ENCODE results near the gene HAPLN2.

HAPLN2 gene

GRCh38 chr1:156640842-156641706, 21.9 kb downstream of the HAPLN2 start:
- H3K4me1 Mint-ChIP-seq, result peaks cover 20% of the 10 kb centered on the region
- H3K36me3 Mint-ChIP-seq, result no peaks in the 10 kb centered on the region
- H3K9me3 Mint-ChIP-seq, result no peaks in the 10 kb centered on the region
- DNase-seq (ENCODE audit: low spot score in 2 of 2), result no peak
- H3K4me3 Mint-ChIP-seq, result peak overlapping the region; percentile 62
- H3K27me3 Mint-ChIP-seq, result peaks cover 54% of the 10 kb centered on the region
- H3K27ac Mint-ChIP-seq, result no peak overlapping the region
- no peak for ATAC-seq (ENCODE audit: low read depth)

- peaks cover 20% of the 10 kb centered on the region for H3K4me1 Mint-ChIP-seq
- peak within 1 kb of the TSS; percentile 76 for H3K4me3 Mint-ChIP-seq
- H3K9me3 Mint-ChIP-seq, result no peaks in the 10 kb centered on the region
- no peaks in the 10 kb centered on the region for H3K36me3 Mint-ChIP-seq
- H3K27me3 Mint-ChIP-seq, result peaks cover 53% of the 10 kb centered on the region
- ATAC-seq (ENCODE audit: low read depth), result peak; percentile 36
- H3K27ac Mint-ChIP-seq, result no peak within 1 kb of the TSS
- DNase-seq (ENCODE audit: low spot score in 2 of 2), result no peak
These were observed 22.6 kb downstream of the HAPLN2 start, which contains the start of gene BCAN for GRCh38 chr1:156641761-156642264. Gene BCAN (plus strand): TSS chr1:156642117. CDS start chr1:156646055, 3,938 bp downstream.

GRCh38 chr1:156642265-156643048, 23.2 kb downstream of the HAPLN2 start:
- Mint-ChIP-seq H3K27ac (no peak overlapping the region), H3K27me3 (peaks cover 53% of the 10 kb centered on the region), H3K4me3 (peak overlapping the region; percentile 76), H3K4me1 (peaks cover 20% of the 10 kb centered on the region), H3K36me3 (no peaks in the 10 kb centered on the region), H3K9me3 (no peaks in the 10 kb centered on the region)
- ATAC-seq (ENCODE audit: low read depth), result no peak
- no peak for DNase-seq (ENCODE audit: low spot score in 2 of 2)

GRCh38 chr1:156643049-156643777, 24.0 kb downstream of the HAPLN2 start:
- H3K27me3 Mint-ChIP-seq, result peaks cover 54% of the 10 kb centered on the region
- peak; percentile 4 for ATAC-seq (ENCODE audit: low read depth)
- H3K4me1 Mint-ChIP-seq, result peaks cover 20% of the 10 kb centered on the region
- no peak overlapping the region for H3K27ac Mint-ChIP-seq
- no peaks in the 10 kb centered on the region for H3K9me3 Mint-ChIP-seq
- no peak overlapping the region for H3K4me3 Mint-ChIP-seq
- H3K36me3 Mint-ChIP-seq, result no peaks in the 10 kb centered on the region
- no peak for DNase-seq (ENCODE audit: low spot score in 2 of 2)

- DNase-seq (ENCODE audit: low spot score in 2 of 2), result no peak
- Mint-ChIP-seq H3K36me3 (no peaks in the 10 kb centered on the region), H3K4me3 (no peak overlapping the region), H3K4me1 (peaks cover 20% of the 10 kb centered on the region), H3K27me3 (peaks cover 51% of the 10 kb centered on the region), H3K27ac (no peak overlapping the region), H3K9me3 (no peaks in the 10 kb centered on the region)
- ATAC-seq (ENCODE audit: low read depth), result peak; percentile 80
These were observed 24.5 kb downstream of the HAPLN2 start for GRCh38 chr1:156643778-156644092.

GRCh38 chr1:156644146-156644545, 24.9 kb downstream of the HAPLN2 start:
- no peak for ATAC-seq (ENCODE audit: low read depth)

GRCh38 chr1:156644640-156645039, 25.4 kb downstream of the HAPLN2 start:
- Mint-ChIP-seq H3K4me1 (peaks cover 20% of the 10 kb centered on the region), H3K9me3 (no peaks in the 10 kb centered on the region), H3K27me3 (peaks cover 45% of the 10 kb centered on the region), H3K36me3 (no peaks in the 10 kb centered on the region), H3K4me3 (no peak overlapping the region), H3K27ac (no peak overlapping the region)
- DNase-seq (ENCODE audit: low spot score in 2 of 2) (no peak), ATAC-seq (ENCODE audit: low read depth) (no peak)

More at GRCh38 chr1:156644146-156644545, 24.9 kb downstream of the HAPLN2 start:
- no peak for DNase-seq (ENCODE audit: low spot score in 2 of 2)
- H3K27me3 Mint-ChIP-seq, result peaks cover 50% of the 10 kb centered on the region
- peaks cover 20% of the 10 kb centered on the region for H3K4me1 Mint-ChIP-seq
- H3K9me3 Mint-ChIP-seq, result no peaks in the 10 kb centered on the region
- H3K36me3 Mint-ChIP-seq, result no peaks in the 10 kb centered on the region
- no peak overlapping the region for H3K27ac Mint-ChIP-seq
- no peak overlapping the region for H3K4me3 Mint-ChIP-seq

- no peaks in the 10 kb centered on the region for H3K36me3 Mint-ChIP-seq
- H3K27me3 Mint-ChIP-seq, result peaks cover 43% of the 10 kb centered on the region
- H3K27ac Mint-ChIP-seq, result no peak overlapping the region
- peaks cover 20% of the 10 kb centered on the region for H3K4me1 Mint-ChIP-seq
- no peaks in the 10 kb centered on the region for H3K9me3 Mint-ChIP-seq
- DNase-seq (ENCODE audit: low spot score in 2 of 2), result no peak
- ATAC-seq (ENCODE audit: low read depth), result no peak
- no peak overlapping the region for H3K4me3 Mint-ChIP-seq
These were observed 25.8 kb downstream of the HAPLN2 start for GRCh38 chr1:156645056-156645455.

- no peak for ATAC-seq (ENCODE audit: low read depth)
- H3K36me3 Mint-ChIP-seq, result no peaks in the 10 kb centered on the region
- H3K27me3 Mint-ChIP-seq, result peaks cover 40% of the 10 kb centered on the region
- no peak overlapping the region for H3K27ac Mint-ChIP-seq
- H3K4me1 Mint-ChIP-seq, result peaks cover 20% of the 10 kb centered on the region
- H3K9me3 Mint-ChIP-seq, result no peaks in the 10 kb centered on the region
- no peak for DNase-seq (ENCODE audit: low spot score in 2 of 2)
- no peak overlapping the region for H3K4me3 Mint-ChIP-seq
These were observed 26.5 kb downstream of the HAPLN2 start for GRCh38 chr1:156645666-156646065.

- no peaks in the 10 kb centered on the region for H3K9me3 Mint-ChIP-seq
- peaks cover 12% of the 10 kb centered on the region for H3K4me1 Mint-ChIP-seq
- H3K4me3 Mint-ChIP-seq, result no peak overlapping the region
- no peaks in the 10 kb centered on the region for H3K36me3 Mint-ChIP-seq
- H3K27ac Mint-ChIP-seq, result no peak overlapping the region
- peaks cover 36% of the 10 kb centered on the region for H3K27me3 Mint-ChIP-seq
- no peak for ATAC-seq (ENCODE audit: low read depth)
- no peak for DNase-seq (ENCODE audit: low spot score in 2 of 2)
These were observed 27.6 kb downstream of the HAPLN2 start for GRCh38 chr1:156646738-156647211.

- Mint-ChIP-seq H3K27me3 (peaks cover 39% of the 10 kb centered on the region), H3K4me1 (peaks cover 11% of the 10 kb centered on the region), H3K36me3 (no peaks in the 10 kb centered on the region), H3K4me3 (no peak overlapping the region), H3K9me3 (no peaks in the 10 kb centered on the region), H3K27ac (no peak overlapping the region)
- DNase-seq (ENCODE audit: low spot score in 2 of 2) (no peak), ATAC-seq (ENCODE audit: low read depth) (no peak)
These were observed 28.1 kb downstream of the HAPLN2 start for GRCh38 chr1:156647351-156647750.

- Mint-ChIP-seq H3K27me3 (peaks cover 42% of the 10 kb centered on the region), H3K27ac (no peak overlapping the region), H3K4me3 (no peak overlapping the region), H3K9me3 (no peaks in the 10 kb centered on the region), H3K4me1 (peaks cover 7% of the 10 kb centered on the region), H3K36me3 (peaks cover 2% of the 10 kb centered on the region)
- DNase-seq (ENCODE audit: low spot score in 2 of 2) (no peak), ATAC-seq (ENCODE audit: low read depth) (no peak)
These were observed 29.3 kb downstream of the HAPLN2 start for GRCh38 chr1:156648496-156648895.

GRCh38 chr1:156648951-156649350, 29.7 kb downstream of the HAPLN2 start:
- DNase-seq (ENCODE audit: low spot score in 2 of 2) (no peak), ATAC-seq (ENCODE audit: low read depth) (no peak)
- Mint-ChIP-seq H3K27me3 (peaks cover 44% of the 10 kb centered on the region), H3K36me3 (peaks cover 2% of the 10 kb centered on the region), H3K4me1 (peaks cover 4% of the 10 kb centered on the region), H3K27ac (no peak overlapping the region), H3K9me3 (no peaks in the 10 kb centered on the region), H3K4me3 (no peak overlapping the region)

Data from memory B cell (primary cell).